H1 (cell line): Measurements from ENCODE around the gene CHD5.

Experiments
- EZH2 ChIP-seq: fragments of 200-600 bp; sonication (generic); IDR thresholded peaks from 2 replicates; pipeline ENCODE4 v1.7.1; 2012; ENCODE audit warnings: low read depth, mild to moderate bottlenecking, moderate library complexity, low read length, inconsistent platforms; ENCODE audit not compliant: severe bottlenecking
- JUN ChIP-seq: IDR thresholded peaks from 2 replicates; pipeline ENCODE4 v1.6.1; 2011; ENCODE audit warnings: low read depth, mild to moderate bottlenecking, improper control_type of control experiment, low read length
- POLR2A ChIP-seq, 2 experiments: IDR thresholded peaks; 1 replicate in 1 of 2; 2 replicates in 1 of 2; pipeline ENCODE4 v1.6.1; 2011; ENCODE audit warnings: low read depth in 2 of 2, low read length in 2 of 2, mild to moderate bottlenecking in 2 of 2; ENCODE audit errors: control extremely low read depth in 1 of 2
- RAD21 ChIP-seq, 2 experiments: IDR thresholded peaks in 1 of 2; conservative IDR thresholded peaks in 1 of 2; 2 replicates each; pipeline ENCODE4 v1.6.1; 2011; ENCODE audit warnings: low read depth in 2 of 2, low read length in 2 of 2, improper control_type of control experiment in 1 of 2, inconsistent platforms in 1 of 2, mild to moderate bottlenecking in 1 of 2, moderate library complexity in 1 of 2
- TF ChIP-seq, protein P1 (sequence below), 3 experiments: IDR thresholded peaks; 1 replicate in 2 of 3; 2 replicates in 1 of 3; pipeline versions ENCODE4 v1.5.1 to v1.6.1; 2011; ENCODE audit warnings: low read length in 3 of 3, mild to moderate bottlenecking in 3 of 3, inconsistent platforms in 2 of 3, low read depth in 1 of 3, moderate library complexity in 1 of 3; ENCODE audit not compliant: insufficient read depth in 1 of 3; ENCODE audit errors: control extremely low read depth in 1 of 3

DNA sequence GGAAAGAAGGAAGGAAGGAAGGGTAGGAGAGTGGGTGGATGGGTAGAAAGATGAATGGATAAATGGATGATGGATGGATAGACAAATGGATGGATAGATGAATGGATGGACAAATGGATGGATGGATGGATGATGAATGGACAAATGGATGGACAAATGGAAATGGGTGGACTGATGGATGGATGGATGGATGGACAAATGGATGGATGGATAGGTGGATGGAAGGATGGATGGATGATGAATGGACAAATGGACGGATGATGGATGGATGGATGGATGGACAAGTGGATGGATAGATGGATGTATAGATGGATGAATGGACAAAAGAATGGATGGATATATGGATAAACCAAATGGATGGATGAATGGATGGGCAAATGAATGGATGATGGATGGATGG, 30.5 kb downstream of the CHD5 start:
- TF ChIP-seq RAD21 (IDR thresholded peaks at IDR 0.05 in 1 of 2, conservative IDR thresholded peaks at IDR 0.05 in 1 of 2; ENCODE audit: low read depth in 2 of 2, low read length in 2 of 2) (no peak), JUN (no peak), EZH2 (no peak), POLR2A (IDR thresholded peaks at IDR 0.05; ENCODE audit: control extremely low read depth in 1 of 2, low read depth in 2 of 2, low read length in 2 of 2) (no peak)
- TF ChIP-seq, protein P1, sequence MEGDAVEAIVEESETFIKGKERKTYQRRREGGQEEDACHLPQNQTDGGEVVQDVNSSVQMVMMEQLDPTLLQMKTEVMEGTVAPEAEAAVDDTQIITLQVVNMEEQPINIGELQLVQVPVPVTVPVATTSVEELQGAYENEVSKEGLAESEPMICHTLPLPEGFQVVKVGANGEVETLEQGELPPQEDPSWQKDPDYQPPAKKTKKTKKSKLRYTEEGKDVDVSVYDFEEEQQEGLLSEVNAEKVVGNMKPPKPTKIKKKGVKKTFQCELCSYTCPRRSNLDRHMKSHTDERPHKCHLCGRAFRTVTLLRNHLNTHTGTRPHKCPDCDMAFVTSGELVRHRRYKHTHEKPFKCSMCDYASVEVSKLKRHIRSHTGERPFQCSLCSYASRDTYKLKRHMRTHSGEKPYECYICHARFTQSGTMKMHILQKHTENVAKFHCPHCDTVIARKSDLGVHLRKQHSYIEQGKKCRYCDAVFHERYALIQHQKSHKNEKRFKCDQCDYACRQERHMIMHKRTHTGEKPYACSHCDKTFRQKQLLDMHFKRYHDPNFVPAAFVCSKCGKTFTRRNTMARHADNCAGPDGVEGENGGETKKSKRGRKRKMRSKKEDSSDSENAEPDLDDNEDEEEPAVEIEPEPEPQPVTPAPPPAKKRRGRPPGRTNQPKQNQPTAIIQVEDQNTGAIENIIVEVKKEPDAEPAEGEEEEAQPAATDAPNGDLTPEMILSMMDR (IDR thresholded peaks at IDR 0.05; ENCODE audit: control extremely low read depth in 1 of 3, insufficient read depth in 1 of 3, low read depth in 1 of 3, low read length in 3 of 3), result no peak
